ENCODE results near the gene FRY. TPM values are rescaled to one million over a fixed set of nuclear protein-coding genes. Genes with fewer than 3 reads are reported as not detected.

The FRY gene
- total and polyA plus RNA-seq, 2 donors (not counting 1 experiment from before 2014, with no cell fraction given): 2.3 to 6.3 TPM

DNA sequence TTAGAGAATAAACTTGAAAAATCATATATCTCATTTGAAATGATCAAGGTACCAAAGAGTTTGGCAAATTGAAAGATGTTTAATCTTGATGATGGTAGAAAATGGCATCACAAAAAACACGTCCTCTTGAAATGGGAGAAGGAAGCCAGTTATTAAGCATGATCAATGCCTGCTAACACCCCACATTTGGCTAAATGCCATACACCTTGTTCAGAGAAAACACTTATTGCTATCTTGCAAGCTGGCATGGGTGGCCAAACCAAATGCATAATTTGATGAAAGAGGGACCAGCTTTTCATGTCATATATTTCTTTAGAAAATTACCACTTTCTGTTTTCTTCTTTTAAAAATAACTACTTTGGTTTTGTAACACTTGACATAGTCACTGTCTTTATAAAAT is 142.3 kb downstream of the FRY start:
- CTCF ChIA-PET: no interaction called here
- H3K27me3 ChIP-seq (replicated peaks in 1 of 4; ENCODE audit: control extremely low read depth in 1 of 4, control insufficient read depth in 3 of 4, insufficient read depth in 4 of 4, low read length in 3 of 4): no peaks in the 10 kb centered on the region

DNA sequence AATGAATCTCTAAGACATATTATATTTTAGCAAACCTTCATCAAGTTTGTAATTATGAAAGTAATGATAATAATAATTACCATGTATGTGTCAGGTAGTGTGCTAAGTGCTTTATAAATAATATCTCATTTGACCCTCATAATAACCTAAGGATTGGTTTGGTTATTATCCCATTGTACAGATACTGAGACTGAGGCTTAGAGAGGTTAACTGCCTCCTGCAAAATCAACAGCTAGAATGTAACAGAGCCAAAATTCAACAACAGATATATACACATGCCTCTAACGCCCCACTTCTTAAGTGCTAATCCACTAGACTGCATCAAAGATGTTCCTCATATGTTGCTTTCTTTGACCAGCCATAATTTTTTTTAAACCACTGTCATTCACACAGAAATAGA is 142.8 kb downstream of the FRY start:
- intact Hi-C loops (cut with micrococcal nuclease): no loop called here
- no peaks in the 10 kb centered on the region for H3K27me3 Mint-ChIP-seq
- ChIA-PET POLR2A (no interaction called here), CTCF (no interaction called here)
- Histone ChIP-seq H3K9ac (ENCODE audit: low read length) (no peak overlapping the region), H3K79me2 (ENCODE audit: control insufficient read depth, insufficient read depth, low read length) (no peaks in the 10 kb centered on the region), H3K4me1 (ENCODE audit: control insufficient read depth in 2 of 2, insufficient read depth in 2 of 2, low read length in 2 of 2) (no peaks in the 10 kb centered on the region), H3K36me3 (replicated peaks in 1 of 2; ENCODE audit: control extremely low read depth in 1 of 2, control insufficient read depth in 1 of 2, extremely low read depth in 1 of 2, insufficient read depth in 2 of 2, low read length in 1 of 2) (peaks cover 0 to 2% of the 10 kb centered on the region in 2 experiments), H3K9me3 (ENCODE audit: control extremely low read depth in 1 of 3, control insufficient read depth in 2 of 3, insufficient read depth in 1 of 3, low read length in 2 of 3) (no peaks in the 10 kb centered on the region), H2AFZ (ENCODE audit: insufficient read depth, low read depth, low read length, poor library complexity, severe bottlenecking) (no peak overlapping the region), H3K4me2 (replicated peaks; ENCODE audit: low read depth, low read length, poor library complexity, severe bottlenecking) (no peak overlapping the region), H3K4me3 (ENCODE audit: control extremely low read depth in 1 of 5, extremely low read depth in 1 of 5, insufficient read depth in 1 of 5, low read depth in 2 of 5, low read length in 4 of 5) (no peak overlapping the region), H4K20me1 (ENCODE audit: control insufficient read depth, insufficient read depth, low read length, poor library complexity, severe bottlenecking) (no peaks in the 10 kb centered on the region), H3K27me3 (replicated peaks in 1 of 4; ENCODE audit: control extremely low read depth in 1 of 4, control insufficient read depth in 3 of 4, insufficient read depth in 4 of 4, low read length in 3 of 4) (no peaks in the 10 kb centered on the region), H3K27ac (ENCODE audit: low read length in 2 of 2) (no peak overlapping the region)
- no peaks in the 10 kb centered on the region for H3K9me3 Mint-ChIP-seq (ENCODE audit: insufficient read depth)
- DNase-seq (no peak), ATAC-seq (ENCODE audit: low read depth) (no peak)
- no peak overlapping the region for H3K27ac Mint-ChIP-seq
- H3K4me3 Mint-ChIP-seq: no peak overlapping the region
- no peaks in the 10 kb centered on the region for H3K4me1 Mint-ChIP-seq
- TF ChIP-seq EZH2 (IDR thresholded peaks at IDR 0.05; ENCODE audit: borderline replicate concordance, insufficient read depth, low read depth, low read length, poor library complexity, severe bottlenecking): no peak
- TF ChIP-seq, protein P1, sequence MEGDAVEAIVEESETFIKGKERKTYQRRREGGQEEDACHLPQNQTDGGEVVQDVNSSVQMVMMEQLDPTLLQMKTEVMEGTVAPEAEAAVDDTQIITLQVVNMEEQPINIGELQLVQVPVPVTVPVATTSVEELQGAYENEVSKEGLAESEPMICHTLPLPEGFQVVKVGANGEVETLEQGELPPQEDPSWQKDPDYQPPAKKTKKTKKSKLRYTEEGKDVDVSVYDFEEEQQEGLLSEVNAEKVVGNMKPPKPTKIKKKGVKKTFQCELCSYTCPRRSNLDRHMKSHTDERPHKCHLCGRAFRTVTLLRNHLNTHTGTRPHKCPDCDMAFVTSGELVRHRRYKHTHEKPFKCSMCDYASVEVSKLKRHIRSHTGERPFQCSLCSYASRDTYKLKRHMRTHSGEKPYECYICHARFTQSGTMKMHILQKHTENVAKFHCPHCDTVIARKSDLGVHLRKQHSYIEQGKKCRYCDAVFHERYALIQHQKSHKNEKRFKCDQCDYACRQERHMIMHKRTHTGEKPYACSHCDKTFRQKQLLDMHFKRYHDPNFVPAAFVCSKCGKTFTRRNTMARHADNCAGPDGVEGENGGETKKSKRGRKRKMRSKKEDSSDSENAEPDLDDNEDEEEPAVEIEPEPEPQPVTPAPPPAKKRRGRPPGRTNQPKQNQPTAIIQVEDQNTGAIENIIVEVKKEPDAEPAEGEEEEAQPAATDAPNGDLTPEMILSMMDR (IDR thresholded peaks at IDR 0.05): no peak
- WGBS (ENCODE audit: insufficient coverage): no CpG with 5 or more reads among the region's 1 CpG

More for the DNA sequence above, 142.3 kb downstream of the FRY start:
- Histone ChIP-seq H3K4me2 (replicated peaks; ENCODE audit: low read depth, low read length, poor library complexity, severe bottlenecking) (no peak overlapping the region), H2AFZ (ENCODE audit: insufficient read depth, low read depth, low read length, poor library complexity, severe bottlenecking) (no peak overlapping the region), H3K9me3 (ENCODE audit: control extremely low read depth in 1 of 3, control insufficient read depth in 2 of 3, insufficient read depth in 1 of 3, low read length in 2 of 3) (no peaks in the 10 kb centered on the region), H3K27ac (ENCODE audit: low read length in 2 of 2) (no peak overlapping the region), H3K9ac (ENCODE audit: low read length) (no peak overlapping the region), H4K20me1 (ENCODE audit: control insufficient read depth, insufficient read depth, low read length, poor library complexity, severe bottlenecking) (no peaks in the 10 kb centered on the region), H3K36me3 (replicated peaks in 1 of 2; ENCODE audit: control extremely low read depth in 1 of 2, control insufficient read depth in 1 of 2, extremely low read depth in 1 of 2, insufficient read depth in 2 of 2, low read length in 1 of 2) (peaks cover 0 to 2% of the 10 kb centered on the region in 2 experiments), H3K4me1 (ENCODE audit: control insufficient read depth in 2 of 2, insufficient read depth in 2 of 2, low read length in 2 of 2) (no peaks in the 10 kb centered on the region), H3K79me2 (ENCODE audit: control insufficient read depth, insufficient read depth, low read length) (no peaks in the 10 kb centered on the region), H3K4me3 (ENCODE audit: control extremely low read depth in 1 of 5, extremely low read depth in 1 of 5, insufficient read depth in 1 of 5, low read depth in 2 of 5, low read length in 4 of 5) (no peak overlapping the region)
- 100% methylated on average over 1 of the region's 1 CpG for WGBS (ENCODE audit: insufficient coverage)
- ATAC-seq (ENCODE audit: low read depth) (no peak), DNase-seq (no peak)
- TF ChIP-seq EZH2 (IDR thresholded peaks at IDR 0.05; ENCODE audit: borderline replicate concordance, insufficient read depth, low read depth, low read length, poor library complexity, severe bottlenecking): no peak
- TF ChIP-seq, protein P1 (IDR thresholded peaks at IDR 0.05): no peak
- Mint-ChIP-seq H3K27me3 (no peaks in the 10 kb centered on the region), H3K4me3 (no peak overlapping the region), H3K4me1 (no peaks in the 10 kb centered on the region), H3K27ac (no peak overlapping the region), H3K9me3 (ENCODE audit: insufficient read depth) (no peaks in the 10 kb centered on the region)
- intact Hi-C loops (cut with micrococcal nuclease): no loop called here
- POLR2A ChIA-PET: no interaction called here

Data from B cell (primary cell).